ENCODE measurements around the gene ZNF492.
"Not testable (repeated sequence)": the region's sequence is repeated elsewhere in the genome, so short reads cannot be mapped to it uniquely, and the experiment has no call there.

The ZNF492 gene

GRCh38 chr19:22702661-22703060 is 68.5 kb downstream of the ZNF492 start:
- H3K9me3 ChIP-seq (ENCODE audit: control insufficient read depth, low read depth, low read length) = peaks cover 44% of the 10 kb centered on the region
- not testable (repeated sequence) for H3K36me3 ChIP-seq (ENCODE audit: control insufficient read depth, low read depth, low read length); H3K9ac ChIP-seq (ENCODE audit: low read length); H3K27me3 ChIP-seq (ENCODE audit: control insufficient read depth, insufficient read depth, low read length); H3K27ac ChIP-seq (ENCODE audit: low read length); H3K4me3 ChIP-seq (ENCODE audit: low read length); H3K4me1 ChIP-seq (ENCODE audit: control insufficient read depth, low read depth, low read length)

DNA sequence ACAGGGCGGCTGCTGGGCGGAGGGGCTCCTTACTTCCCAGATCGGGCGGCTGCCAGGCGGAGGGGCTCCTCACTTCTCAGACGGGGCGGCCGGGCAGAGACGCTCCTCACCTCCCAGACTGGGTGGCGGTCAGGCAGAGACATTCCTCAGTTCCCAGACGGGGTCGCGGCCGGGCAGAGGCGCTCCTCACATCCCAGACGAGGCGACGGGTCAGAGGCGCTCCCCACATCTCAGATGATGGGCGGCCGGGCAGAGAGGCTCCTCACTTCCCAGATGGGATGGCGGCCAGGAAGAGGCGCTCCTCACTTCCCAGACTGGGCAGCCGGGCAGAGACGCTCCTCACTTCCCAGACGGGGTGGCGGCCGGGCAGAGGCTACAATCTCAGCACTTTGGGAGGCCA is 69.0 kb downstream of the ZNF492 start:
- not testable (repeated sequence) for H3K4me3 ChIP-seq (ENCODE audit: low read length); H3K4me1 ChIP-seq (ENCODE audit: control insufficient read depth, low read depth, low read length); H3K27ac ChIP-seq (ENCODE audit: low read length); H3K9ac ChIP-seq (ENCODE audit: low read length); H3K27me3 ChIP-seq (ENCODE audit: control insufficient read depth, insufficient read depth, low read length); H3K36me3 ChIP-seq (ENCODE audit: control insufficient read depth, low read depth, low read length)
- peaks cover 45% of the 10 kb centered on the region for H3K9me3 ChIP-seq (ENCODE audit: control insufficient read depth, low read depth, low read length)

DNA sequence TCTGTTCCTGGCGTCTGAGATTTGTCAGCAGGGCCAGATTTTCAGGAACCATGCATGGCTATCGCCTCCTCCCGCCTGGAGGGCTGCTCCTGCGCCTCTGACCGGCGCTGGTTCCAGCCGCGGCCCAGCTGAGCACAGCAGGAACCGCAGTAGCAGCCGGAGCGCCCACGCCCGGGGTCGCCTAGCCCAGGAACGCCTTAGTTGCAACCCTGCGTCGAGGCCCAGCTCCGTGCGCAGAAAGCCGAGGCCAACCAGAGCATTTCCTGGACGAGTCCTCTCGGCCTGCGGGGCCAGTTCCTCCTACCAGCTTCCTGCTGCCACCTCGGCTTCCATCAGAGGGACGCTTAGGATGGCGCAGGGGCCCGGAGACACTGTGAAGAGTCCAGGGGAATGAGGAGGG is 74.9 kb downstream of the ZNF492 start:
- H3K36me3 ChIP-seq (ENCODE audit: control insufficient read depth, low read depth, low read length) = no peaks in the 10 kb centered on the region
- H3K4me1 ChIP-seq (ENCODE audit: control insufficient read depth, low read depth, low read length) = no peaks in the 10 kb centered on the region
- no peak overlapping the region for H3K27ac ChIP-seq (ENCODE audit: low read length)
- no peaks in the 10 kb centered on the region for H3K27me3 ChIP-seq (ENCODE audit: control insufficient read depth, insufficient read depth, low read length)
- no peak overlapping the region for H3K9ac ChIP-seq (ENCODE audit: low read length)
- H3K9me3 ChIP-seq (ENCODE audit: control insufficient read depth, low read depth, low read length) = peaks cover 45% of the 10 kb centered on the region
- no peak overlapping the region for H3K4me3 ChIP-seq (ENCODE audit: low read length)
